Lung (tissue), 12 donors: ENCODE data around the gene LGR6. TPM values are rescaled to one million over a fixed set of nuclear protein-coding genes. Genes with fewer than 3 reads are reported as not detected.

ENCODE experiments used
- ATAC-seq: fragments of 200-7000 bp; cut with Tn5 transposase; one replicate; pipeline ENCODE4 v1.9.1; 2020; ENCODE audit warnings: moderate number of reproducible peaks; ENCODE audit not compliant: insufficient read depth, low FRiP score
- DNase-seq, 3 donors: peaks; one replicate each; pipeline ENCODE4 v3.0.0-alpha.2; 2013 to 2017
- H3K27ac ChIP-seq, 2 donors: one replicate each; pipeline ENCODE4 v1.5.1; 2013; ENCODE audit warnings: mild to moderate bottlenecking in 2 of 2, moderate library complexity in 2 of 2, control low read depth in 1 of 2, inconsistent platforms in 1 of 2, low read depth in 1 of 2, low read length in 1 of 2
- H3K27me3 ChIP-seq, 3 donors: one replicate each; pipeline ENCODE4 v1.5.1; 2013; ENCODE audit warnings: low read length in 2 of 3; ENCODE audit not compliant: control insufficient read depth in 3 of 3, insufficient read depth in 3 of 3
- H3K36me3 ChIP-seq, 4 donors: one replicate each; pipeline ENCODE4 v1.5.1; 2013; ENCODE audit warnings: low read length in 4 of 4, mild to moderate bottlenecking in 1 of 4, moderate library complexity in 1 of 4; ENCODE audit not compliant: control insufficient read depth in 4 of 4, insufficient read depth in 4 of 4
- H3K4me1 ChIP-seq, 5 donors: one replicate each; pipeline ENCODE4 v1.5.1; 2013; ENCODE audit warnings: low read length in 5 of 5, mild to moderate bottlenecking in 2 of 5, moderate library complexity in 1 of 5; ENCODE audit not compliant: control insufficient read depth in 5 of 5, insufficient read depth in 5 of 5
- H3K4me3 ChIP-seq: one replicate; pipeline ENCODE4 v1.5.1; 2013; ENCODE audit warnings: mild to moderate bottlenecking, control low read depth, moderate library complexity
- H3K9ac ChIP-seq, 2 donors: one replicate each; pipeline ENCODE4 v1.5.1; 2013; ENCODE audit warnings: low read length in 2 of 2, control low read depth in 1 of 2; ENCODE audit not compliant: insufficient read depth in 1 of 2
- H3K9me3 ChIP-seq, 4 donors: one replicate each; pipeline ENCODE4 v1.5.1; 2013; ENCODE audit warnings: low read length in 3 of 4, mild to moderate bottlenecking in 1 of 4, moderate library complexity in 1 of 4; ENCODE audit not compliant: control insufficient read depth in 4 of 4, insufficient read depth in 3 of 4
- CTCF ChIP-seq: IDR thresholded peaks from 2 replicates; pipeline ENCODE4 v1.5.1; 2012; ENCODE audit warnings: mild to moderate bottlenecking; ENCODE audit errors: control extremely low read depth, extremely low read depth
- WGBS, 2 donors: extraction: QIAGEN DNeasy Blood & Tissue Kit; methylation state at CpG; one replicate each; pipeline ENCODE4 v1.1.7; 2013; 5-methylcytosine and 5-hydroxymethylcytosine counted together
- polyA plus RNA-seq, 2 donors: library from polyadenylated mRNA; stranded (reverse); fragments of 200-250 nt; gene quantifications; one replicate each; pipeline ENCODE4 v1.2.1, GENCODE V29; 2013
- total RNA-seq, 2 donors: library from RNA; depleted of rRNA in 1 of 2; stranded (reverse); fragments of >200 nt in 1 of 2; gene quantifications; one replicate each; pipeline ENCODE4 v1.2.1, GENCODE V29; 2014 to 2021
- donor health status: control.
- donor health status: control.
- donor health status: Bipolar disorder and iron deficiency.
- donor health status: healthy.
- donor health status: DM: yes; HTN: yes; CAD: no.

Gene LGR6
- total and polyA plus RNA-seq, 4 donors: 0.57 to 4.1 (median 1.3) TPM

GRCh38 chr1:202158810-202159533 is 34.6 kb upstream of the LGR6 start:
- H3K9ac ChIP-seq: no peak overlapping the region
- WGBS, 2 donors: 57 to 72% methylated on average over 10 of the region's 10 CpGs
- DNase-seq (no peak), ATAC-seq (no peak)
- H3K4me1 ChIP-seq: peaks cover 0 to 22% (median 10%) of the 10 kb centered on the region in 5 donors
- H3K27me3 ChIP-seq: no peaks in the 10 kb centered on the region
- H3K4me3 ChIP-seq: no peak overlapping the region
- H3K9me3 ChIP-seq: no peaks in the 10 kb centered on the region
- H3K36me3 ChIP-seq: no peaks in the 10 kb centered on the region
- H3K27ac ChIP-seq: no peak overlapping the region
- TF ChIP-seq CTCF: no peak

- Histone ChIP-seq H3K9ac (no peak overlapping the region), H3K4me3 (no peak overlapping the region)
Measured at GRCh38 chr1:202159534-202160371, 33.8 kb upstream of the LGR6 start.

GRCh38 chr1:202160377-202160940 is 33.1 kb upstream of the LGR6 start, which contains the start of gene PTPN7:
Gene PTPN7, minus strand, starts transcription at chr1:202160602. Its CDS starts 1,200 bp downstream, at chr1:202159402.
- DNase-seq (no peak), ATAC-seq (peak; percentile 56)

More at GRCh38 chr1:202159534-202160371, 33.8 kb upstream of the LGR6 start:
- Histone ChIP-seq H3K9me3 (no peaks in the 10 kb centered on the region), H3K4me1 (peaks cover 0 to 21% (median 12%) of the 10 kb centered on the region in 5 donors), H3K27me3 (no peaks in the 10 kb centered on the region), H3K27ac (peak overlapping the region in 1 of 2 donors; percentile 77), H3K36me3 (no peaks in the 10 kb centered on the region)
- WGBS, 2 donors: 27 to 54% methylated on average over 16 of the region's 16 CpGs
- ATAC-seq (no peak), DNase-seq (no peak)
- TF ChIP-seq CTCF: no peak

More at GRCh38 chr1:202160377-202160940, 33.1 kb upstream of the LGR6 start, which contains the start of gene PTPN7:
- H3K36me3 ChIP-seq: no peaks in the 10 kb centered on the region
- WGBS, 2 donors: 25 to 60% methylated on average over 17 of the region's 17 CpGs
- no peak within 1 kb of the TSS for H3K9ac ChIP-seq
- H3K4me1 ChIP-seq: peaks cover 0 to 20% (median 10%) of the 10 kb centered on the region in 5 donors
- H3K27ac ChIP-seq: peak within 1 kb of the TSS in 1 of 2 donors; percentile 77
- no peaks in the 10 kb centered on the region for H3K27me3 ChIP-seq
- H3K9me3 ChIP-seq: no peaks in the 10 kb centered on the region
- no peak for TF ChIP-seq CTCF
- H3K4me3 ChIP-seq: no peak within 1 kb of the TSS
